Measurements from ENCODE around the gene FAM76B. TPM values are rescaled to one million over a fixed set of nuclear protein-coding genes. Genes with fewer than 3 reads are reported as not detected.

FAM76B gene
- polyA plus RNA-seq, 2 of the 4 experiments (the other 2 are of a cell fraction) = 11.4 to 33.3 TPM

DNA sequence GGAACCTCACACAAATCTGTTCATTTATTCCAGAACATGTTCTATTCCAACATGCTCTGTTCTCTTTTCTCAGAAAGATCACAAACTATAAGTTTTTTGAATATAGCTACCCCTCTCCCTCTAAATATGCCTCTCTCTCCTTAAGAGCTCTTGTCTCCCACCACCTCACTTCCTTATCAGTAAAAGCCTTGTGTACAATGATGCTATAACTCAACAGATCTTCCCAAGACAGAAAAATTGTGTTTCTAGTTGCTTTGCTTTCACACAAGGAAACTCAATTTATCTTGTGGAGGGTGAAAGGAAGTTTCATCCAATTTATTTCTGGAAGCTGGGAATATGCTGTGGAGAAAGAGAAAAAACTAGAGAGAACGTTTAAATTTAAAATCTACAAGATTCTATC lies 64.4 kb downstream of the FAM76B start:
- FAIRE-seq (no peak), DNase-seq (ENCODE audit: low read depth in 1 of 2, low spot score in 1 of 2) (no peak), ATAC-seq (no peak)
- Histone ChIP-seq H3K4me3 (no peak overlapping the region), H3K27ac (no peak overlapping the region), H3K4me2 (no peak overlapping the region), H3K4me1 (no peaks in the 10 kb centered on the region), H3K9me3 (no peaks in the 10 kb centered on the region)
- TF ChIP-seq CBX2 (IDR thresholded peaks at IDR 0.05; ENCODE audit: borderline replicate concordance, low read depth) = no peak
- TF ChIP-seq GATA3 (IDR thresholded peaks at IDR 0.05; ENCODE audit: borderline replicate concordance) = no peak
- TF ChIP-seq ZSCAN20 (CRISPR knock-in tag; IDR thresholded peaks at IDR 0.05) = no peak
- TF ChIP-seq ZNF302 (CRISPR knock-in tag; IDR thresholded peaks at IDR 0.05) = no peak
- TF ChIP-seq, protein P1, sequence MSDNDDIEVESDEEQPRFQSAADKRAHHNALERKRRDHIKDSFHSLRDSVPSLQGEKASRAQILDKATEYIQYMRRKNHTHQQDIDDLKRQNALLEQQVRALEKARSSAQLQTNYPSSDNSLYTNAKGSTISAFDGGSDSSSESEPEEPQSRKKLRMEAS (IDR thresholded peaks at IDR 0.05) = no peak
- TF ChIP-seq CHD2 (IDR thresholded peaks at IDR 0.05; ENCODE audit: low read length, partially characterized antibody) = no peak
- TF ChIP-seq FOSB (CRISPR knock-in tag; IDR thresholded peaks at IDR 0.05) = no peak
- WGBS (ENCODE audit: missing lambda C conversion rate) = 3% methylated on average over 1 of the region's 1 CpG
- ChIA-PET POLR2A (no interaction called here), CTCF (no interaction called here)

DNA sequence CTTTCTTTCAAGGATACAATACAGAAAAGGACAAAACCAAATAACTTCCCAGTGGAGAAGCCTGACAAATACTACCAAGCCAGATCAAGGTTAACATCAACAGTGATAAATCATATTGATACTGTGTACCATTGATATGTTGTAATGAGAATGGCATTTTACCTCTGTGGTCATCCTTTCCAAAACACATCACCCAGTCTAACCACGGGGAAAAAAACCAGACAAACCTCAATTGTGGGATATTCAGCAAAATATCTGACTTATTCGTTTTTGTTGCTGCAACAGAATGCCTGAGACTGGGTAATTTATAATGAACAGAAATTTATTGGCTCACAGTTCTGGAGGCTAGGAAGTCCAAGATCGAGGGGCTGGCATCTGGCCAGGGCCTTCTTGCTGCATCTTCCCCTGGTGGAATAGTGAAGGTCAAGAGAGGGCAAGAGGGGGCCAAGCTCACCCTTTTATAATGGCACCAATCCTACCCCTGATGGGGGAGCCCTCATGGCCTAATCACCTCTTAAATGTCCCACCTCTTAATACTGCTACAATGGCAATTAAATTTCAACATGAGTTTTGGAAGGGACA lies 66.1 kb downstream of the FAM76B start:
- H3K27ac ChIP-seq = no peak overlapping the region
- H3K4me3 ChIP-seq = no peak overlapping the region
- 35% methylated on average over 3 of the region's 3 CpGs for WGBS (ENCODE audit: missing lambda C conversion rate)
- ATAC-seq (no peak), DNase-seq (ENCODE audit: low read depth in 1 of 2, low spot score in 1 of 2) (no peak), FAIRE-seq (no peak)
- TF ChIP-seq, protein P2, sequence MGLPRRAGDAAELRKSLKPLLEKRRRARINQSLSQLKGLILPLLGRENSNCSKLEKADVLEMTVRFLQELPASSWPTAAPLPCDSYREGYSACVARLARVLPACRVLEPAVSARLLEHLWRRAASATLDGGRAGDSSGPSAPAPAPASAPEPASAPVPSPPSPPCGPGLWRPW (IDR thresholded peaks at IDR 0.05) = no peak
- no peak for TF ChIP-seq ZC3H11A (IDR thresholded peaks at IDR 0.05)
- no peak for TF ChIP-seq FOSL2 (IDR thresholded peaks at IDR 0.05)
- TF ChIP-seq FOSL2 (CRISPR knock-in tag; IDR thresholded peaks at IDR 0.05) = no peak
- no peak for TF ChIP-seq MYC (IDR thresholded peaks at IDR 0.05; ENCODE audit: borderline replicate concordance, low read length)
- TF ChIP-seq ZSCAN20 (CRISPR knock-in tag; IDR thresholded peaks at IDR 0.05) = no peak
- TF ChIP-seq BHLHE40 (IDR thresholded peaks at IDR 0.05; ENCODE audit: low read depth, low read length) = no peak
- no peak for TF ChIP-seq HOXA7 (CRISPR knock-in tag; IDR thresholded peaks at IDR 0.05)
- TF ChIP-seq, protein P3, sequence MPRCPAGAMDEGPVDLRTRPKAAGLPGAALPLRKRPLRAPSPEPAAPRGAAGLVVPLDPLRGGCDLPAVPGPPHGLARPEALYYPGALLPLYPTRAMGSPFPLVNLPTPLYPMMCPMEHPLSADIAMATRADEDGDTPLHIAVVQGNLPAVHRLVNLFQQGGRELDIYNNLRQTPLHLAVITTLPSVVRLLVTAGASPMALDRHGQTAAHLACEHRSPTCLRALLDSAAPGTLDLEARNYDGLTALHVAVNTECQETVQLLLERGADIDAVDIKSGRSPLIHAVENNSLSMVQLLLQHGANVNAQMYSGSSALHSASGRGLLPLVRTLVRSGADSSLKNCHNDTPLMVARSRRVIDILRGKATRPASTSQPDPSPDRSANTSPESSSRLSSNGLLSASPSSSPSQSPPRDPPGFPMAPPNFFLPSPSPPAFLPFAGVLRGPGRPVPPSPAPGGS (IDR thresholded peaks at IDR 0.05) = no peak
- TF ChIP-seq, protein P4, sequence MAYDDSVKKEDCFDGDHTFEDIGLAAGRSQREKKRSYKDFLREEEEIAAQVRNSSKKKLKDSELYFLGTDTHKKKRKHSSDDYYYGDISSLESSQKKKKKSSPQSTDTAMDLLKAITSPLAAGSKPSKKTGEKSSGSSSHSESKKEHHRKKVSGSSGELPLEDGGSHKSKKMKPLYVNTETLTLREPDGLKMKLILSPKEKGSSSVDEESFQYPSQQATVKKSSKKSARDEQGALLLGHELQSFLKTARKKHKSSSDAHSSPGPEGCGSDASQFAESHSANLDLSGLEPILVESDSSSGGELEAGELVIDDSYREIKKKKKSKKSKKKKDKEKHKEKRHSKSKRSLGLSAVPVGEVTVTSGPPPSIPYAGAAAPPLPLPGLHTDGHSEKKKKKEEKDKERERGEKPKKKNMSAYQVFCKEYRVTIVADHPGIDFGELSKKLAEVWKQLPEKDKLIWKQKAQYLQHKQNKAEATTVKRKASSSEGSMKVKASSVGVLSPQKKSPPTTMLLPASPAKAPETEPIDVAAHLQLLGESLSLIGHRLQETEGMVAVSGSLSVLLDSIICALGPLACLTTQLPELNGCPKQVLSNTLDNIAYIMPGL (CRISPR knock-in tag; IDR thresholded peaks at IDR 0.05; ENCODE audit: borderline replicate concordance) = no peak
- TF ChIP-seq NR3C1 (IDR thresholded peaks at IDR 0.05) = no peak
- TF ChIP-seq ZFP36 (IDR thresholded peaks at IDR 0.05; ENCODE audit: borderline replicate concordance, partially characterized antibody) = no peak
- no peak for TF ChIP-seq KDM1A (IDR thresholded peaks at IDR 0.05; ENCODE audit: low read depth)
- TF ChIP-seq HOXB5 (CRISPR knock-in tag; IDR thresholded peaks at IDR 0.05) = no peak
- no peak for TF ChIP-seq CBX2 (IDR thresholded peaks at IDR 0.05; ENCODE audit: borderline replicate concordance, low read depth)
- no peak for TF ChIP-seq SMC3 (IDR thresholded peaks at IDR 0.05)
- TF ChIP-seq, protein P5, sequence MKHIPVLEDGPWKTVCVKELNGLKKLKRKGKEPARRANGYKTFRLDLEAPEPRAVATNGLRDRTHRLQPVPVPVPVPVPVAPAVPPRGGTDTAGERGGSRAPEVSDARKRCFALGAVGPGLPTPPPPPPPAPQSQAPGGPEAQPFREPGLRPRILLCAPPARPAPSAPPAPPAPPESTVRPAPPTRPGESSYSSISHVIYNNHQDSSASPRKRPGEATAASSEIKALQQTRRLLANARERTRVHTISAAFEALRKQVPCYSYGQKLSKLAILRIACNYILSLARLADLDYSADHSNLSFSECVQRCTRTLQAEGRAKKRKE (CRISPR knock-in tag; IDR thresholded peaks at IDR 0.05; ENCODE audit: low read depth) = no peak
- CTCF ChIA-PET = interaction anchor here (1.3 kb wide), 1 partner anchor 572 kb away, joined by 3 read pairs; no protein-coding TSS in a partner anchor
- H3K4me2 ChIP-seq = no peak overlapping the region
- POLR2A ChIA-PET = no interaction called here
- no peaks in the 10 kb centered on the region for H3K9me3 ChIP-seq
- H3K4me1 ChIP-seq = no peaks in the 10 kb centered on the region
